ENCODE data around the gene OR4E1. TPM values are rescaled to one million over a fixed set of nuclear protein-coding genes. Genes with fewer than 3 reads are reported as not detected.
"Not testable (repeated sequence)": the region's sequence is repeated elsewhere in the genome, so short reads cannot be mapped to it uniquely, and the experiment has no call there.

Gene OR4E1
- polyA plus RNA-seq, 3 donors, result 0.05 to 0.06 TPM; not detected in 1

DNA sequence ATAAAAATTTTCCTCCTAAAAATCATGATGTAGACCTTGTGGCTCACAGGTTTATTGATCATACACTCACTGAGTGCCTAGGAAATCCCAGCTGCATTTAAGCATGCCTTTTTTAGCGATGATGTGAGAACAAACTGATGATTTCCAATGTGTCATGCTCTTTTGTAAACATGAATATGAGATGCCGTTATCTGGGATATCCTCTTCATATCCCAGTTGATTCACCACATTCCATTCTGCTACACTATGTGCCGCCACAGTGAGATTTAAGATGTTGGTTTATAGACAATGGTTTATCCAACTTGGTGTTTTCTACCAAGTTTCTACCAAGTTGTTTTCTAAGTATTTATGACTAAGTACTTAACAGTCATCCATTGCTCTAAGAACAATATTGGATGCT lies 5.2 kb downstream of the OR4E1 start:
- DNase-seq (ENCODE audit: extremely low read depth in 1 of 11, low read depth in 9 of 11, low spot score in 4 of 11), result no peak

DNA sequence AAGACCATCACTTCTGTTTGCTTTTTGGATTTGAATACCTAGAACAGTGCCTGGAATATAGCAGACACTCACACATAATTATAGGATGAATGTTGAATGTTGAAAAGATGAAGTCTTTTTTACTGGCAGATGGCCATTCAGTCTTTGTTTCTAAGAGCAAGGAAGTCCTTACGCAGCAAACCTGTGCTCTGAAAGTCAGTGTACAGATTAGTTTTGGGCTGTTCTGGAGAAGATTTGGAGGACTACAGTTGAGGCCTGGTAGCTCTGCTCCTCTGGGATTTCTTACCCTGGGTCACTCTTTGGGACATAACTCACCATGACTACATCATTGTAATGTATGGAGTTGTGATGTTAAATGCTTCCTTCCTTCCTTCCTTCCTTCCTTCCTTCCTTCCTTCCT lies 16.6 kb downstream of the OR4E1 start:
- DNase-seq (ENCODE audit: extremely low read depth in 1 of 11, low read depth in 9 of 11, low spot score in 4 of 11), result no peak

DNA sequence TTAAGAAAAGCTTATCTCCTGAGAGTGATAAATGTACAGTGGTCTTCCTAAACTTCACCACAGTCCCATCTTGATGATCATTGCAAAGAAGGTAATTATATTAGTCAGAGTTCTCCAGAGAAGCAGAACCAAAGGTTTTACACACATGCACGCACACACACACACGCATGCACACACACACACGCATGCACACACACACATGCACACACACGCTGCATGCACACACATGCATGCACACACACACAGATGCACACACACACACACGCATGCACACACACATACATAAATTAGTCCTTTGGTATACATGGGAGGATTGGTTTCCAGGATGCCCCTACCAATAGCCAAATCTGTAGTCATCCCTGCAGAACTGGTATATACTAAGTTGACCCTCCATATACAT lies 19.4 kb downstream of the OR4E1 start:
- DNase-seq (ENCODE audit: extremely low read depth in 1 of 11, low read depth in 9 of 11, low spot score in 4 of 11), result no peak

DNA sequence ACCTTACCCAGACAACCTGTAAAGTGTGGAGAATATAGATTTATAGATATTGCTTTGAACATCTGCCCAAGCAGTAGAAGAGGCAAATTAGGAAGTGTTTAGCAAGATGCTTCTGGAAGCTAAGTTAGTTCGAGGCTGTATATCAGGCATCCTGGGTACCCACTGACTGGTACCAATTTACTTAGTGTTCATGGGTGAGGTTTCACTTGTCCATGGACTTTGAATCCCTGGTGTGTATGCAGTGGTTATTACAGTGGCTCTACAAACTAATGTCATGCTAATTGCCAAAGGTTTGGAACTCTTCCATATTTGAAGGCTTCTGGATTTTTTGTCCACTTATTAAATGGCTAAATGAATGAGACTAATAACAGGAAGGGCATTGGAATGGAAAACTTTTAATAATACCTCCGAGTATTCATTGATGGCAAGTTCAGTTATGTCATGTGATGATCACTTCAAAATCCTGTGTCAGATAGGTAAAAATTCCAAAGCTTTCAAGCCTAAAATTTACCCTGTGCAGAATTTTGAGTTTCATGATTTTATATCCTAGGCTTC lies 20.2 kb downstream of the OR4E1 start, which contains the start of gene OR4E2:
OR4E2 (plus strand) TSS at position 505 of the 555 bp plus-strand sequence. CDS start 11,248 bp downstream, outside the sequence.
- DNase-seq (ENCODE audit: extremely low read depth in 1 of 11, low read depth in 9 of 11, low spot score in 4 of 11), result no peak

DNA sequence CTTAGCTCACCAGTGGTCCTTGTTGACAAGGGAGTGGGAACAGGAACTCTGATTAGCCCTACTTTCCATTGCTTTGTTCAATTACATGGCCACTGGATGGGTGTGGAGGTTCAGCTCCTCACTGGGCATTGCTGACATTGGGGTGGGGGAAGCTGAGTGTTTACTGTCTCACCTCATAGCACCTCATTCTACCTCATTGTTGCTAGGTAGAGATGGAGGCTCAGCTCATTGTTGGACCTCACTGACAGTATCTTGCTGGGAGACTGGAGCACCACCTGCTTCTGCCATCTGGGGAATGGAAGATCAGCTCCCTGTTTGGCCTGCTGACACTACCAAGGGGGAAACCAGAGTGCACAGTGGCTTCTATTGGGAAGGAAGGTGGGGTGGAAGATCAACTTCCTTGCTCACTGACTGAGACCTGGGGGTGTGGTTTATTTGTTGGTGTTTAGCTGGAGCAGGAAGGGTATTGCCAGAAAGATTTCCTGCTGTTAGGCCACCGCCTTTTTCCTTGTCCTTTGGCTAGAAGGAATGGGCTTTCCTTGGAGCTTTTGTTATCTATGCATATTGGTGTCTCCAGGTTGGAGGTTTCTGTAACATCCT lies 21.3 kb downstream of the OR4E1 start:
- DNase-seq (ENCODE audit: extremely low read depth in 1 of 11, low read depth in 9 of 11, low spot score in 4 of 11), result no peak

DNA sequence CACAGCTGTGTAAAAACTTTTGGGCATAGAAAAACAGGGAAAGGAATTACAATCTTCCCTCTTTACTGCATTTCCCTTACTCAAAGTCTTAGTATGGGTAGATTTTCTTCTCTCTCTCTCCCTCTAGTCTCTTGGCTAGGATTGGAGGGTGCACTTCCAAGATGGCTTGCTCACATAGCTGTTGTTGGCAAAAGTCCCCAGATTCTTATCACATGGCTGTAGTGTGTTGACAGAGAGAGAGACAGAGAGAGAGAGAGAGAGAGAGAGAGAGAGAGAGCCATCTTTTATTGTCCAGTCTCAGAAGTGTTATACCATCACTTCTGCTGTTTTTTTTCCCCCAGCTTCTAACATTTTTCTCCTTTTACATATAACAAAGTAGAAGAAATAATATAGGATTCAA lies 26.2 kb downstream of the OR4E1 start:
- DNase-seq (ENCODE audit: extremely low read depth in 1 of 11, low read depth in 9 of 11, low spot score in 4 of 11), result no peak

DNA sequence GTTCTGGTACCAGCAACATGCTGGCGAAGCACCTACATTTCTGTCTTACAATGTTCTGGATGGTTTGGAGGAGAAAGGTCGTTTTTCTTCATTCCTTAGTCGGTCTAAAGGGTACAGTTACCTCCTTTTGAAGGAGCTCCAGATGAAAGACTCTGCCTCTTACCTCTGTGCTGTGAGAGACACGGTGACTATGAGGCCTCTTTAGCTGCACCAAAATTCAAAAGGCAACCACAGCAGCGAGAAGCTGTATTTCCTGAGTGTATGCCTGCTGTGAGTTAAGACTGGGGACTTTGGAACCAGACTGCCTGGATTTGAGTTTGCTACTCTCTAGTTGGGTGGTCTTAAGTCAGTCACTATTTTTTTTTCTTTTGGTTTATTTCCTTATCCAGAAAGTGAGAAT lies 30.2 kb downstream of the OR4E1 start:
- no peak for DNase-seq (ENCODE audit: extremely low read depth in 1 of 11, low read depth in 9 of 11, low spot score in 4 of 11)

DNA sequence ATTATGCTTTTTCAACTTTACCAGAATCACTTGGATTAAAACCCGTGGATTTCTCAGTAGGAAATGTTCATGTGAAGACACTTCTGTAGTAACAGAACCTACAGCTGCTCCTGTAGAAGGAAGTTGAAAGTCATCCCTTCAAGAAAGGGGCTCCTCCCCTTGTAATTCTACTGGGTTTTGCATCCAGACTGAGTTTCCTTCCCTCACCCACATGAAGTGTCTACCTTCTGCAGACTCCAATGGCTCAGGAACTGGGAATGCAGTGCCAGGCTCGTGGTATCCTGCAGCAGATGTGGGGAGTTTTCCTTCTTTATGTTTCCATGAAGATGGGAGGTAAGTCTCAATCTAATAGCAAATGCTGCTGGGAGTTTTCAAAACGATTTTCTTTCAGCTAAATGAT lies 30.9 kb downstream of the OR4E1 start:
- DNase-seq (ENCODE audit: extremely low read depth in 1 of 11, low read depth in 9 of 11, low spot score in 4 of 11), result no peak

DNA sequence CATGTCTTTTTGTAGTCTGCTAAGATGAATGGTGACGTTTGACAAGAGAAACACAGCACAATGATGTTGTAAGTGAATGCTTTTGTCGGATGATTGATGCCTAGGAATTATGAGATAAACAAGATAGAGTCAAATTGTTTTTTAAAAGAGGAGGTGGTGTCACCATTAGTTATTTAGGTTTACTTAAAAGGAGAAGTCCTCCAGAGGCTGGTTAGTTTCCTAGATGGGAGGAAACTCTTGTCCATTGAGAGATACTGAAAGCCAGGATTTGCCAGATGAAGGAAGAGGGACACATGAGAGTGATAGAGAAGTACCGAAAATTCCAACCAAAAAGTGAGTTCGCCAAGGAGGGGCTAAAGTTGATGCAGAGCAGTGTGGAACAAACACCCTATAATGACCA lies 38.8 kb downstream of the OR4E1 start, which contains the start of gene OR10G2:
OR10G2 (minus strand) TSS at position 101 of the 400 bp plus-strand sequence; CDS start at position 3, 98 bp downstream.
- no peak for DNase-seq (ENCODE audit: extremely low read depth in 1 of 11, low read depth in 9 of 11, low spot score in 4 of 11)

DNA sequence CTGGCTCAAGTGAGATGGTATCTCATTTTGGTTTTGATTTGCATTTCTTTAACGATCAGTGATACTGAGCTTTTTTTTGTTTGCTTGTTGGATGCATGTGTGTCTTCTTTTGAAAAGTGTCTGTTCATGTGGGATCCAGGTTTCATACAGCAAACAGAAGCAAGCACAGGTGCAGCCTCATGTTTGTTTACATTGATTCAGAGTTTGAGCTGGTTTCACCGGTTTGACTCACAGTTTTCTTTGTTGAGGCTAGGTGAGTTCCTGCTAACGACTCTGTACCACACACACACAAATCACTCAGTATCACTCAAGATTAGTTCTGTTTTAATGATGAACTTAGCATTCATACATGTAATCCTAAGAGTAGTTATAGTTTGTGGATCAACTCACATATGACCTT lies 42.5 kb downstream of the OR4E1 start:
- no peak for DNase-seq (ENCODE audit: extremely low read depth in 1 of 11, low read depth in 9 of 11, low spot score in 4 of 11)

DNA sequence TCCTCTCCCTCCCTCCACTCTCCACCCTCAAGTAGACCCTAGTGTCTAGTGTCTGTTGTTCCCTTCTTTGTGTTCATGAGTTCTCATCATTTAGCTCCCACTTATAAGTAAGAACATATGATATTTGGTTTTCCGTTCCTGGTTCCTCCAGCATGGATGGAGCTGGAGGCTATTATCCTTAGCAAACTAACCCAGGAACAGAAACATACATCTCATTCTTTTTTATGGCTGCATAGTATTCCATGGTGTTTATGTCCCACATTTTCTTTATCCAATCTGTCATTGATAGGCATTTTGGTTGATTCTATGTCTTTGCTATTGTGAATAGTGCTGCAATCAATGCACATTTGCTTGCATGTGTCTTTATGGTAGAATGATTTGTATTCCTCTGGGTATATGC lies 43.1 kb downstream of the OR4E1 start:
- not testable (repeated sequence) for DNase-seq (ENCODE audit: extremely low read depth in 1 of 11, low read depth in 9 of 11, low spot score in 4 of 11)

DNA sequence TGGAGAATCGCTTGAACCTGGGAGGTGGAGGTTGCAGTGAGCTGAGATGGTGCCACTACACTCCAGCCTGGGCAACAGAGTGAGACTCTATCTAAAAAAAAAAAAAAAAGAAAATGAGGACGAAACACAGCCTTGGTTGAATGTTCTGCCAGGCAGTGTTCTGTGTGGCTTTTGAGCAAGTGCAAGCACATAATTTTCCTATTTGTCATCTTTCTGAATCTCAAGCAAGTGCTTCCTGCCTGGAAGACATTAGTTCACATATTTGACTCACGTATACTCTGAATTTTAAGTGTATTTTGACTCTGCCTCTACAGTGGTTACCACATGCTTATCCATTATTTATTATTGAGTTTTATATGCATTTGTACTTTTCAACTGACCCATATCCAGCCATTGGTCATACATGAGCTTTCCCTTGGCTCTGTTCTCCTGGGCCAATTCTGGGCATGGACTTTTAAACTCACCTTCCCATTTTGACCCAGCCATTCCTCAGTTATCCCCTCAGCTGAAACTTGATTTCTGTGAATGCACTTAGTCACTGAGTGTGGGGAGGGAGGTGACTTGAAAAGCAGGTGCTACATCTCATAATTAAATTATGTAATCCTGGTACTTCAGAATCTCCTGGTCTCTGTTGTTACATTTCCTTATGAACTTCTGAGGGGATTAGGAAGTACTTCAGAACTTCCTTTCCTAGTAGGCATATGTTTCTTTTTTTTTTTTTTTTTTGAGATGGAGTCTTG lies 47.0 kb downstream of the OR4E1 start:
- no peak for DNase-seq (ENCODE audit: extremely low read depth in 1 of 11, low read depth in 9 of 11, low spot score in 4 of 11)

Other genes starting within 250 kb of the OR4E1 start
- 10 to 100 TPM; 72.1 to 81.9 (median 81.6) TPM for gene CHD8, start 217.7 kb downstream of the OR4E1 start, polyA plus RNA-seq (ENCODE audit: insufficient read length in 3 of 3)
- 10 to 100 TPM; 38.7 to 43.7 (median 42.4) TPM for gene RAB2B, start 196.9 kb downstream of the OR4E1 start, polyA plus RNA-seq (ENCODE audit: insufficient read length in 3 of 3)
- 10 to 100 TPM; 59.1 to 61.8 (median 61.0) TPM for gene TOX4, start 196.6 kb downstream of the OR4E1 start, polyA plus RNA-seq (ENCODE audit: insufficient read length in 3 of 3)
- 100 to 1,000 TPM in 1 of 3 donors, 10 to 100 TPM in 2; 87.1 to 106 (median 94.4) TPM for gene METTL3, start 162.5 kb downstream of the OR4E1 start, polyA plus RNA-seq (ENCODE audit: insufficient read length in 3 of 3)
- 10 to 100 TPM; 54.7 to 72.9 (median 67.9) TPM for gene SALL2, start 147.5 kb downstream of the OR4E1 start, polyA plus RNA-seq (ENCODE audit: insufficient read length in 3 of 3)
- gene OR10G3, start 93.7 kb downstream of the OR4E1 start, polyA plus RNA-seq (ENCODE audit: insufficient read length in 3 of 3), result under 1 TPM in 2 of 3 donors, not detected in 1; 0.08 to 0.11 TPM
- gene OR10G2, start 38.9 kb downstream of the OR4E1 start, polyA plus RNA-seq (ENCODE audit: insufficient read length in 3 of 3), result not detected
- under 1 TPM in 1 of 3 donors, not detected in 2; 0.08 TPM for gene OR4E2, start 20.0 kb downstream of the OR4E1 start, polyA plus RNA-seq (ENCODE audit: insufficient read length in 3 of 3)

Measured in renal cortex interstitium (tissue), 11 donors.